Hematopoietic multipotent progenitor cell treated with erythropoietin and hydrocortisone succinate and interleukin-3 and kit ligand, for 6 days (in vitro differentiated cells): Measurements from ENCODE around the gene INTU.
"Not testable (repeated sequence)": the region's sequence is repeated elsewhere in the genome, so short reads cannot be mapped to it uniquely, and the experiment has no call there.

Source experiments
- DNase-seq: peaks from one replicate; pipeline ENCODE4 v3.0.0-alpha.2; 2015

INTU gene

GRCh38 chr4:127648061-127648460 is 15.3 kb downstream of the INTU start:
- no peak for DNase-seq

DNA sequence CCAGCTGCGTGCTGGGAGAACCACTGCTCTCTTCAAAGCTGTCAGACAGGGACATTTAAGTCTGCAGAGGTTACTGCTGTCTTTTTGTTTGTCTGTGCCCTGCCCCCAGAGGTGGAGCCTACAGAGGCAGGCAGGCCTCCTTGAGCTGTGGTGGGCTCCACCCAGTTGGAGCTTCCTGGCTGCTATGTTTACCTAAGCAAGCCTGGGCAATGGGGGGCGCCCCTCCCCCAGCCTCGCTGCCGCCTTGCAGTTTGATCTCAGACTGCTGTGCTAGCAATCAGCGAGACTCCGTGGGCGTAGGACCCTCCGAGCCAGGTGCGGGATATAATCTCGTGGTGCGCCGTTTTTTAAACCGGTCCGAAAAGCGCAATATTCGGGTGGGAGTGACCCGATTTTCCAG is 22.8 kb downstream of the INTU start:
- not testable (repeated sequence) for DNase-seq

GRCh38 chr4:127656047-127656680 is 23.4 kb downstream of the INTU start:
- DNase-seq: no peak

DNA sequence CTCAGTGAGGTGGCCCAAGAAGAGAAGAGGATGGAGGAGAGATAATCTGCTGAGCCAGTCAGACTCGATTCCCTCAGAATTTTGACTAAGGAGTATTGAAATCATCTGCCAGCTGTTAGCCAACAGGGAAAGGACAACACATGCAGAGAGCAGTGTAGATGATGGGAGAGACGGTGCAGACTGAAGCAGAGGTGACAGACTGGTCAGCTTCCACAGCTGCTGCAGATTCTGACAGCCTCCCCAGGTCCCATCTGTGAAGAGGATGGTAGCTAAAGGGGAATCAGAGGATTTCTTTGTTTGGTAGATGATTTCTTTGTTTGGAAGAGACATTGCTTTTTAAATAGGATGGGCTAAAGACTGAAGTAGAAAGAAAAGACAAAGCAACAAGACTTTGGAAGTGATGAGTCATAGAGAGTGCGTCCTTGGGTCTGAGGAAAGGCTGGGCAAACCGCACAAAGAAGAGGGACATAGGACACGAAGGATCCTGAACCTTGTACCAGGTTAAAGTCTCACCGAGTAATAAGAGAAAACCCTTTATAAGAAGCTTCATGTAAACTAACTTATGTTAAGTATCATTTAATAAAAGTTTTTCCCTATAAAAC is 27.6 kb downstream of the INTU start:
- no peak for DNase-seq

- no peak for DNase-seq
Observed at GRCh38 chr4:127667116-127667515, 34.4 kb downstream of the INTU start.

DNA sequence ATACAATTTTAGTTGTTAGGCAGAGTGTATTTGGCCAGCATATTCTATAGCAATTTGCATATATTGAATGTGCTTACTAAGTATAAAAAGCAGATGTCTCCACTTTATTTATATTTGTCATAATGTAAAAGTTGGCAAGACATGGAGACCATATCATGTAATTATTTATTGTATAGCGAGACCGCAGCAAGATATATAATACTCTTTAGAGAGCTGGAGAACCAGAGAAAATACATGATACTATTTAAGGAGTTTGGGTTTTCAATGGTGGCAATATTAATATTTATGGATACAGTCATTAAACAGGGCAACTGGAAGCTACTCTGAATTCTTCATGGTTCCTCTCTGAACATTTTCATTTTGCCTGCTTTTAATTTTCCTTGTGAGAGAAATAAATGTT is 35.0 kb downstream of the INTU start:
- DNase-seq: no peak

DNA sequence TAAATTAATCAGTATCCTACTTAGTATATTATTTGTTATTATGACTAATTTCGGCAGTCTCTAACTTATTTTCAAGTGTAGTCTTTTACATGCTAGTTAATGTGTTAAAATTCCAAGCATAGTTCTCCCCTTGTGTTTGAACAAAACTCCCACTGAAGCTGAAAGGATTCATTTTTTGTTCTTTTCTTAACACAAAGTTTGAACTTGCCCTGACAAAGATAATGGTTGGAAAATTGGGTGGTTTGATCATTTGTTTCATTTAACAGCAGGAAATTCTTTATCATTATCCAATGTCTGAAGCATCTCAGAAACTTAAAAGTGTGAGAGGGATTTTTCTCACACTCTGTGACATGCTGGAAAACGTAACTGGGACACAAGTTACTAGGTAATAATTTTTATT is 36.0 kb downstream of the INTU start:
- no peak for DNase-seq

DNA sequence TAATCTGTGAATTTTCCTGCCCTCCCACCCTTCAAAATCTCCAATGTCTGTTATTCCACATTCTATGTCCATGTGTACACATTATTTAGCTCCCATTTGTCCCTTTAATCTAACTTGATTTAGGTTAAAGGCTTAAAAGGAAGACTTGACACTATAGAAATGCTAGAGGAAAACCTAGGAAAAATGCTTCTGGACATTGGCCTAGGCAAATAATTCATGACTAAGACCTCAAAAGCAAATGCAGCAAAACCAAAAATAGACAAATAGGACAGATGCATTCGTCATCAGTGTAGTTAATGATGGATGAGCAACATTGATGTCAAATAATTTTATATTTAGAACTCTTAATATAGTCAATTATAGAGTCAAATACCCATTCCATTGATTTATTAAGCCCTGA is 36.9 kb downstream of the INTU start:
- no peak for DNase-seq

GRCh38 chr4:127672111-127672510 is 39.4 kb downstream of the INTU start:
- DNase-seq: no peak

GRCh38 chr4:127685292-127685691 is 52.5 kb downstream of the INTU start:
- no peak for DNase-seq

GRCh38 chr4:127686658-127687057 is 53.9 kb downstream of the INTU start:
- DNase-seq: no peak

DNA sequence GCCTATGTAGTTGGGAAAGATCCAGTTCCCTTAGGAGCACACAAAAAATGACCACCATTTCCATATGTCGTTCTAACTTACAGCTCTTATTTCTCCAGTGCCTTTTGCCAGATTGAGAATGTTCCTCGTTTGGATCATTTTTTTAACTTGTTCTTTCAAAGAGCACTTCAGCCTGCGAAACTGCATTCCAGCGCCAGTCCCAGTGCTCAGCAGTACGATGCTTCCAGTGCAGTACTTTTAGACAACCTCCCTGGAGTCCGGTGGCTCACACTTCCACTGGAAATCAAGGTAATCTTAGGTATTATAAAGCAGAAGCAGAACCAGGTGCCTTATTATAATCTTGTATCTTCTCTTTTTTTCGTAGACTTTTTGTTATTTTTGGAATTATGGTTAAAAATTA is 54.8 kb downstream of the INTU start:
- no peak for DNase-seq

GRCh38 chr4:127698789-127699200 is 66.0 kb downstream of the INTU start:
- DNase-seq: peak; percentile 26

GRCh38 chr4:127708985-127709384 is 76.2 kb downstream of the INTU start:
- peak; percentile 3 for DNase-seq

DNA sequence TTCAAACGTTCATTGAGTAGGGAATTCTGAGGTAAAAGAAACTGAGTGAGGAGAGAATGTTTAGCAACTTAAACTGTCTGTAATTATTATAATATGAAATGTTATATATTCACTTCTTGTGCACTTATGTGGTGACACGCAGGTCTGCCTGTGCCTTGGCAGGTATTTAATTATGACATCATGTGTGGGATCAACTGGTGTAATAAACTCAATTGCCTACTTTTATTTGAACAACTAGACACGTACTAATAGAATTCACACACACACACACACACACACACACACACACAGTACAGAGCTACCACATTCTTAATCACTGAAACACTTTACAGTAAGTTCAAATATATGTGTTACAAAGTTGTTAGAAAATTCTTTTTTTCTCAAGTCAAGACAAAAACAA is 76.7 kb downstream of the INTU start:
- DNase-seq: no peak

GRCh38 chr4:127730142-127730913 is 97.6 kb downstream of the INTU start, which contains the start of gene SLC25A31:
Gene SLC25A31 (plus strand): TSS chr4:127730400. CDS start chr4:127730546, 146 bp downstream.
- no peak for DNase-seq

DNA sequence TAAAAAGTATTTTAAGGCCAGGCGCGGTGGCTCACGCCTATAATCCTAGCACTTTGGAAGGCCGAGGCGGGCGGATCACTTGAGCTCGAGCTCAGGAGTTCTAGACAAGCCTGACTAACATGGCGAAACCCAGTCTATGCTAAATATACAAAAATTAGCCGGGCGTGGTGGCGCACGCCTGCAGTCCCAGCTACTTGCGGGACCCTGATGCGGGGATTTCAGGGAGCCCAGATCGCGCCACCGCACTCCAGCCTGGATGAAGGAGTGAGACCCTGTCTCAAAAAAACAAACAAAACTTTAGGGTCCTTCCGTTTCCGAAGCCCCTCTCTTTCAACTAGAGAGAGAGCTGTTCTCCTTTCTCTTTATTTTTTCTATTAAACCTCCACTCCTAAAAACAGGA is 98.6 kb downstream of the INTU start:
- no peak for DNase-seq

GRCh38 chr4:127732623-127733328 is 100.0 kb downstream of the INTU start:
- DNase-seq: peak; percentile 68

GRCh38 chr4:127734976-127735375 is 102.2 kb downstream of the INTU start:
- no peak for DNase-seq

GRCh38 chr4:127737295-127737694 is 104.5 kb downstream of the INTU start:
- DNase-seq: no peak

- no peak for DNase-seq
Observed at GRCh38 chr4:127741247-127741646, 108.5 kb downstream of the INTU start.

DNA sequence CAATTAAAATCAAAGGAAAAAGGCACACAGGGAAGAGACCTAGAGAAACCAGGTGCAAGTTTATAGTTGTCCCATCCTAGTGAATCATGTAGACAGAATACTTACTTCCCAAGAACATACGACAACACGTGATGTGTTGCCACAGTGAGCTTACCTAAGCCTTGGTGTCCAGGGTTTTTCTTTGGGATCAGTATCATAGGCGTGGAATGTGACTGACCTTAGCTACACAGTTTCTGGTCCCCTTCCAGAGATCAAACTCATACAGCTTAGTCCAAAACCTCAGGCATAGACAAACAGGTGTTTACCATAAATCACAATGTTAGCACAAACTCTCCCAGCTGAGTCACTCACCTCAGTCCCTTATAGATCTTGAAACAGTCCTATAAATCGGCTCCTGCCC is 115.1 kb downstream of the INTU start:
- no peak for DNase-seq

DNA sequence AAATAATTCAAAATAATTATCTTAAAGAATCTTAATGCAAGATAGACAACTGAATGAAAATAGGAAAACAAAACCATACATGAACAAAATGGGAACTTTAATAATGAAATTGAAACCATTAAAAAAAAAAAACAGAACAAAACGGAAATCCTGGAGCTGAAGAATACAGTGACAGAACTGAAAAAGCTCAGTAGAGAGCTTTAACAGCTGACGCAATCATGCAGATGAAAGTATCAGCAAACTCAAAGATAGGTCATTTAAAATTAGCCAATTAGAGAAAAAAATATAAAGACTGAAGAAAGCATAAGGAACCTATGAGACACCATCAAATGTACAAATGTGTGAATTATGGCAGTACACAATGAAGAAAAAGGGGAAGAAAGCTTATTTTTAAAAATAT is 116.2 kb downstream of the INTU start:
- DNase-seq: no peak

DNA sequence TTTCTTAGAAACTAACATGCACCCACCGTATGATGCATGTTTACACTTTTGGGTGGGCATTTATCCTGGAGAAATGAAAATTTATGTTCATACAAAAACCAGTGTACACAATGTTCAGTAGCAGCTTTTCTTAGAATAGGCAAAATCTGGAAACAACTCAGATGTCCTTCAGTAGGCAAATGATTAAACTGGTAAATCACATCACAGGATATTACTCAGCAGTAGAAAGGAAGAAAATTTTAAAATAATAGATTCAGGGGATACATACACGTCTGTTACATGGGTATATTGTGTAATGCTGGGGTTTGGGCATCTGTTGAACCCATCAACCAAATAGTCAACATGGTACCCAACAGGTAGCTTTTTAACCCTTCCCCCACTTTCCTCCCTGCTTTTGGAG is 124.1 kb downstream of the INTU start:
- no peak for DNase-seq
